ENCODE results near the gene NAGPA.
A peak's percentile ranks its signal among the peaks of the same experiment; 100 is the strongest.

Gene NAGPA

GRCh38 chr16:5028950-5029475 is 4.7 kb downstream of the NAGPA start:
- DNase-seq (ENCODE audit: low read depth, low spot score): no peak
- in situ Hi-C loops (cut with HindIII; ENCODE audit: low sequenced_read_pairs): no loop called here

GRCh38 chr16:5027575-5028235 is 6.0 kb downstream of the NAGPA start:
- no peak for TF ChIP-seq CTCF (IDR thresholded peaks at IDR 0.05; ENCODE audit: low read depth, low read length)
- H3K4me3 ChIP-seq (ENCODE audit: low read depth, low read length): no peak overlapping the region
- in situ Hi-C loops (cut with HindIII; ENCODE audit: low sequenced_read_pairs): no loop called here
- no peak for DNase-seq (ENCODE audit: low read depth, low spot score)

More at GRCh38 chr16:5028950-5029475, 4.7 kb downstream of the NAGPA start:
- TF ChIP-seq CTCF (IDR thresholded peaks at IDR 0.05; ENCODE audit: low read depth, low read length): no peak
- H3K4me3 ChIP-seq (ENCODE audit: low read depth, low read length): no peak overlapping the region

GRCh38 chr16:5027086-5027485 is 6.6 kb downstream of the NAGPA start:
- no peak for TF ChIP-seq CTCF (IDR thresholded peaks at IDR 0.05; ENCODE audit: low read depth, low read length)
- no peak overlapping the region for H3K4me3 ChIP-seq (ENCODE audit: low read depth, low read length)
- no peak for DNase-seq (ENCODE audit: low read depth, low spot score)
- in situ Hi-C loops (cut with HindIII; ENCODE audit: low sequenced_read_pairs): no loop called here

- TF ChIP-seq CTCF (IDR thresholded peaks at IDR 0.05; ENCODE audit: low read depth, low read length): no peak
- in situ Hi-C loops (cut with HindIII; ENCODE audit: low sequenced_read_pairs): no loop called here
- no peak for DNase-seq (ENCODE audit: low read depth, low spot score)
- H3K4me3 ChIP-seq (ENCODE audit: low read depth, low read length): no peak overlapping the region
Observed at GRCh38 chr16:5026664-5027063, 7.1 kb downstream of the NAGPA start.

- in situ Hi-C loops (cut with HindIII; ENCODE audit: low sequenced_read_pairs): no loop called here
- DNase-seq (ENCODE audit: low read depth, low spot score): no peak
- peak; percentile 58 for TF ChIP-seq CTCF (IDR thresholded peaks at IDR 0.05; ENCODE audit: low read depth, low read length)
Observed at GRCh38 chr16:5025171-5025632, 8.5 kb downstream of the NAGPA start.

GRCh38 chr16:5024632-5025031 is 9.1 kb downstream of the NAGPA start:
- peak; percentile 8 for DNase-seq (ENCODE audit: low read depth, low spot score)
- no peak for TF ChIP-seq CTCF (IDR thresholded peaks at IDR 0.05; ENCODE audit: low read depth, low read length)
- in situ Hi-C loops (cut with HindIII; ENCODE audit: low sequenced_read_pairs): no loop called here
- H3K4me3 ChIP-seq (ENCODE audit: low read depth, low read length): no peak overlapping the region

More at GRCh38 chr16:5025171-5025632, 8.5 kb downstream of the NAGPA start:
- no peak overlapping the region for H3K4me3 ChIP-seq (ENCODE audit: low read depth, low read length)
